Ovary (tissue), 3 donors: ENCODE data around the gene SPAAR.

Experiments
- EP300 ChIP-seq: sonication (generic); formaldehyde crosslinking; IDR thresholded peaks from one replicate; pipeline ENCODE4 v1.6.1; 2017; ENCODE audit warnings: antibody characterized with exemption
- POLR2A ChIP-seq: fragments of 450-650 bp; IDR thresholded peaks from one replicate; pipeline ENCODE4 v1.6.1; 2017; ENCODE audit warnings: antibody characterized with exemption, mild to moderate bottlenecking, moderate library complexity
- TF ChIP-seq, protein P1 (sequence below), 3 donors: fragments of 450-650 bp in 2 of 3; fragments of 200-600 bp in 1 of 3; IDR thresholded peaks; one replicate each; pipeline versions ENCODE4 v1.5.1 to v1.8.0; 2016 to 2022; ENCODE audit warnings: antibody characterized with exemption in 3 of 3, mild to moderate bottlenecking in 1 of 3
- donor health status: DM: no; HTN: no; CAD: no.

DNA sequence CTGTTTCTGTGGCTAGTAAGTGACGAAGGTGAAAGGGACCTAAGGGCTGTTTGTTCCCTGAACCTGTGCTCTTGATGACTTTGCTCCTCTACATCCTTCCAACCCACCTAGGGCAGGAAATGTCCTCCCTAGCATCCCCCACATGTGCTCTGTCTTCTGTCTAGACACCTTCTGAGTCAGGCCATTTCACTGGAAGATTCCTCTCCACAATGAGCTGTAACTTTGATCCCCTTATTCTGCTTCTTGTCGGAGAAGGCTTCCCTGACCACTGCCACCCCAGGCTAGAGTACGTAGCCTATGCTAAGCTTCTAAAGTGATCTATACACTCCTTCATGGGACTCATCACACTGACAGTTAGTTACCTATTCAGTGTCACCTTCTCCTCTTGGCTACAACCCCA lies 21.7 kb downstream of the SPAAR start:
- TF ChIP-seq, protein P1, sequence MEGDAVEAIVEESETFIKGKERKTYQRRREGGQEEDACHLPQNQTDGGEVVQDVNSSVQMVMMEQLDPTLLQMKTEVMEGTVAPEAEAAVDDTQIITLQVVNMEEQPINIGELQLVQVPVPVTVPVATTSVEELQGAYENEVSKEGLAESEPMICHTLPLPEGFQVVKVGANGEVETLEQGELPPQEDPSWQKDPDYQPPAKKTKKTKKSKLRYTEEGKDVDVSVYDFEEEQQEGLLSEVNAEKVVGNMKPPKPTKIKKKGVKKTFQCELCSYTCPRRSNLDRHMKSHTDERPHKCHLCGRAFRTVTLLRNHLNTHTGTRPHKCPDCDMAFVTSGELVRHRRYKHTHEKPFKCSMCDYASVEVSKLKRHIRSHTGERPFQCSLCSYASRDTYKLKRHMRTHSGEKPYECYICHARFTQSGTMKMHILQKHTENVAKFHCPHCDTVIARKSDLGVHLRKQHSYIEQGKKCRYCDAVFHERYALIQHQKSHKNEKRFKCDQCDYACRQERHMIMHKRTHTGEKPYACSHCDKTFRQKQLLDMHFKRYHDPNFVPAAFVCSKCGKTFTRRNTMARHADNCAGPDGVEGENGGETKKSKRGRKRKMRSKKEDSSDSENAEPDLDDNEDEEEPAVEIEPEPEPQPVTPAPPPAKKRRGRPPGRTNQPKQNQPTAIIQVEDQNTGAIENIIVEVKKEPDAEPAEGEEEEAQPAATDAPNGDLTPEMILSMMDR (IDR thresholded peaks at IDR 0.05): no peak
- TF ChIP-seq EP300 (no peak), POLR2A (no peak)
